Measurements from ENCODE around the gene KRTAP5-9.
"Not testable (repeated sequence)": the region's sequence is repeated elsewhere in the genome, so short reads cannot be mapped to it uniquely, and the experiment has no call there.

Gene KRTAP5-9

GRCh38 chr11:71535825-71536224, 12.4 kb upstream of the KRTAP5-9 start:
- no peak overlapping the region for H3K4me3 ChIP-seq (ENCODE audit: low read depth, low read length)
- TF ChIP-seq, protein P1, sequence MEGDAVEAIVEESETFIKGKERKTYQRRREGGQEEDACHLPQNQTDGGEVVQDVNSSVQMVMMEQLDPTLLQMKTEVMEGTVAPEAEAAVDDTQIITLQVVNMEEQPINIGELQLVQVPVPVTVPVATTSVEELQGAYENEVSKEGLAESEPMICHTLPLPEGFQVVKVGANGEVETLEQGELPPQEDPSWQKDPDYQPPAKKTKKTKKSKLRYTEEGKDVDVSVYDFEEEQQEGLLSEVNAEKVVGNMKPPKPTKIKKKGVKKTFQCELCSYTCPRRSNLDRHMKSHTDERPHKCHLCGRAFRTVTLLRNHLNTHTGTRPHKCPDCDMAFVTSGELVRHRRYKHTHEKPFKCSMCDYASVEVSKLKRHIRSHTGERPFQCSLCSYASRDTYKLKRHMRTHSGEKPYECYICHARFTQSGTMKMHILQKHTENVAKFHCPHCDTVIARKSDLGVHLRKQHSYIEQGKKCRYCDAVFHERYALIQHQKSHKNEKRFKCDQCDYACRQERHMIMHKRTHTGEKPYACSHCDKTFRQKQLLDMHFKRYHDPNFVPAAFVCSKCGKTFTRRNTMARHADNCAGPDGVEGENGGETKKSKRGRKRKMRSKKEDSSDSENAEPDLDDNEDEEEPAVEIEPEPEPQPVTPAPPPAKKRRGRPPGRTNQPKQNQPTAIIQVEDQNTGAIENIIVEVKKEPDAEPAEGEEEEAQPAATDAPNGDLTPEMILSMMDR (IDR thresholded peaks at IDR 0.05; ENCODE audit: borderline replicate concordance, insufficient read depth, low read depth, low read length), result no peak

GRCh38 chr11:71537537-71537936, 10.7 kb upstream of the KRTAP5-9 start:
- H3K4me3 ChIP-seq (ENCODE audit: low read depth, low read length), result no peak overlapping the region
- TF ChIP-seq, protein P1 (IDR thresholded peaks at IDR 0.05; ENCODE audit: borderline replicate concordance, insufficient read depth, low read depth, low read length), result no peak

- H3K4me3 ChIP-seq (ENCODE audit: low read depth, low read length), result not testable (repeated sequence)
Observed at GRCh38 chr11:71537977-71538665, 10.1 kb upstream of the KRTAP5-9 start, which contains the start of gene KRTAP5-8. Gene KRTAP5-8, plus strand, starts transcription at chr11:71538025. Its CDS starts 31 bp downstream, at chr11:71538056.

DNA sequence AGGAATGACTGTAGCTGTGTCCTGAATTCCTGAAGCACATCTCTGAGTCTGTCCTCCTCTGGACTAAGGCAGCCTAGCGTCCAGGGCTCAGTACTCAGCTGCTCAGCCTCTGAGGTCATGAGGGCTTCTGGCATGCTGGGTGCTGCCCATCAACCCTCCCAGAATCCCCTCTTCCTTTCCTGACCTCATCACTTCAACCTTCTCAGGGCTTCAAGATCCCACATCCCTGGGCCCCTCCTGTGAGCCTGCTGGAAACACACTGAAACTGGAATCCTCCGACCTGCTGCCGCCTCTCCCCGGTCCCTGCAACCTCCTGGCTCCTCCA, 9.6 kb upstream of the KRTAP5-9 start:
- H3K4me3 ChIP-seq (ENCODE audit: low read depth, low read length), result no peak overlapping the region

DNA sequence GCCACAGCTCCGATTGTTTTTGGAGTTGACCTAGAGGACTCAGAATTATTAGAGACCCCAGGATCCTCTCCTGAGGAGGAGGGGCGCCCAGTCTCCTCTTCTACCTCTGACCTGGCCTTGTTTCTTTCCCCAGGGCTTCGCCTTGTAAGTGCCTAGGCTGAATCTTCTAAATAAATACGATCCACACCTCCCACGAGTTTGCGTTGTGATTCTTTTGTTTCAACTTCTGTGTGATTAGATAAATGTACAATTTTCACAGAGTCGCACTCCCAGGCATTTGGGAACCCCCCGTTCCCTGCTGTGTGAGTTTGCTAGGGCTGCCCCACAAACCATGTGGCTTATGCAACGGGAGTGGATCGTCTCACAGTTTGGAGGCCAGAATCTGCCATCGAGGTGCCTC, 9.2 kb upstream of the KRTAP5-9 start:
- no peak overlapping the region for H3K4me3 ChIP-seq (ENCODE audit: low read depth, low read length)
- TF ChIP-seq, protein P1 (IDR thresholded peaks at IDR 0.05; ENCODE audit: borderline replicate concordance, insufficient read depth, low read depth, low read length), result no peak

More for the DNA sequence above, 9.6 kb upstream of the KRTAP5-9 start:
- TF ChIP-seq, protein P1 (IDR thresholded peaks at IDR 0.05; ENCODE audit: borderline replicate concordance, insufficient read depth, low read depth, low read length), result no peak

- H3K4me3 ChIP-seq (ENCODE audit: low read depth, low read length), result not testable (repeated sequence)
Observed at GRCh38 chr11:71539971-71540370, 8.2 kb upstream of the KRTAP5-9 start.

DNA sequence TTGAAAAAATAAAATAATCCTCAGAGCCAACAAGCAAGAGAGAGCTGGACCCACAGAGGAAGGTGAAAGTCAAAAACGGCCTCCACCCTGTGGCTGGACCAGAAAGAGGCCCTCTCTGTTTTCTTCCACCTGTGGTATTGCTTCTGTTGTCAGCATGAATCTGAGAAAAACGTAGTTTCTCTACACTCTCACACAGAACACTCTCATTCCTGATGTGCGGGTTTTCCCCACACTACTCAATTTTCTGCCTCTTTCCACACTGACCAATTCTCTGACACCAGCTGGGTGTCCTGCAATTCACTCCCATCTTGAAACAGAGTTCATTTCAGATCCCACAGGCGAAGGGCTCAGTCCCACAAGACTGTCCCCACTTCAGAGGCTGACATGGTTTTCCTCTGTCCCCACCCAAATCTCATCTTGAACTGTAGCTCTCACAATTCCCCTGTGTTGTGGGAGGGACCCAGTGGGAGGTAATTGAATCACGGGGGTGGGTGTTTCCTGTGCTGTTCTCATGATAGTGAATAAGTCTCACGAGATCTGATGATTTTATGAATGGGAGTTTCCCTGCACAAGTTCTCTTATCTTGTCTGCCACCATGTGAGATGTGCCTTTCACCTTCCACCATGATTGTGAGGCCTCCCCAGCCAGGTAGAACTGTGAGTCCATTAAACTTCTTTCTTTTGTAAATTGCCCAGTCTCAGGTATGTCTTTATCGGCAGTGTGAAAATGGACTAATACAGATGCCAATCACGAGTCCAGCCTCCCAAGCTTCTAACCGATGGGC, 7.5 kb upstream of the KRTAP5-9 start:
- H3K4me3 ChIP-seq (ENCODE audit: low read depth, low read length), result not testable (repeated sequence)

DNA sequence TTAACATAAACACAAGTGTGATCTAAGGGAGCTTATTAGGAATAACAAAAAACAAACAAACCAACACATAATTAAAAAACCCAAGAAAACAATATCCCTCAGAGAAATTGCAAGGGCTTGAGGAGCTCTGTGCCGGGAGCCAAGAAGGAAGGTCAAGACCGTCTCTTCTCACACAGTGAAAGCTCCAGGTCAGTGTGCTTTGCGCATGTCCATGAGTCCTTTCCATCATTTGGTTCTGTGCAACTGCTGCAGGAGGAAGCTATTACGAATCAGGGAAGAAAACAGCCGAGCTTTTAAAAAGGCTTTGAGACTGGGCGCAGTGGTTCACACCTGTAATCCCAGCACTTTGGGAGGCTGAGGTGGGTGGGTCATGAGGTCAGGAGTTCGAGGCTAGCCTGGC, 5.8 kb upstream of the KRTAP5-9 start:
- no peak overlapping the region for H3K4me3 ChIP-seq (ENCODE audit: low read depth, low read length)

More for the DNA sequence above, 5.8 kb upstream of the KRTAP5-9 start:
- TF ChIP-seq, protein P1 (IDR thresholded peaks at IDR 0.05; ENCODE audit: borderline replicate concordance, insufficient read depth, low read depth, low read length), result no peak
